CD8-positive, alpha-beta memory T cell (primary cell): Measurements from ENCODE around the gene ALKAL2. TPM values are rescaled to one million over a fixed set of nuclear protein-coding genes. Genes with fewer than 3 reads are reported as not detected.

Source experiments
- CTCF ChIA-PET: fragments of 350-600 bp; sonication (Branson Sonifier 250); formaldehyde crosslinking; loops from one replicate; lab custom pipeline; 2021; ENCODE audit warnings: antibody characterized with exemption; lab: Charles Lee
- POLR2A ChIA-PET: fragments of 350-600 bp; sonication (Branson Sonifier 250); formaldehyde crosslinking; loops from one replicate; lab custom pipeline; 2021; ENCODE audit warnings: antibody characterized with exemption; lab: Charles Lee
- DNase-seq, 5 donors: peaks; one replicate each; pipeline versions ENCODE4 v3.0.0 to v3.0.0-alpha.2; 2020 to 2022; ENCODE audit warnings: mixed read lengths in 1 of 5
- H3K27ac ChIP-seq: one replicate; pipeline ENCODE4 v1.7.0; 2013; ENCODE audit warnings: low read depth, mild to moderate bottlenecking, low read length, moderate library complexity
- H3K27me3 ChIP-seq: 2 replicates; pipeline ENCODE4 v1.7.0; 2013; ENCODE audit warnings: low read length, mild to moderate bottlenecking; ENCODE audit not compliant: insufficient read depth, poor library complexity, severe bottlenecking
- H3K36me3 ChIP-seq: 2 replicates; pipeline ENCODE4 v1.7.0; 2013; ENCODE audit warnings: mild to moderate bottlenecking, low read length, moderate library complexity; ENCODE audit not compliant: insufficient read depth
- H3K4me1 ChIP-seq: 2 replicates; pipeline ENCODE4 v1.7.0; 2013; ENCODE audit warnings: mild to moderate bottlenecking, low read length, moderate library complexity; ENCODE audit not compliant: insufficient read depth
- H3K4me3 ChIP-seq: 2 replicates; pipeline ENCODE4 v1.7.0; 2013; ENCODE audit warnings: mild to moderate bottlenecking, low read length
- H3K9me3 ChIP-seq: 2 replicates; pipeline ENCODE4 v1.7.0; 2013; ENCODE audit warnings: mild to moderate bottlenecking, low read length
- H3K27ac Mint-ChIP-seq, 8 donors: one replicate each; pipeline ENCODE4 v1.8.0; 2020 to 2021; ENCODE audit warnings: mixed read lengths in 8 of 8, mild to moderate bottlenecking in 6 of 8, inconsistent platforms in 3 of 8, moderate library complexity in 3 of 8
- H3K27me3 Mint-ChIP-seq, 2 donors: one replicate each; pipeline ENCODE4 v1.8.0; 2020 to 2021; ENCODE audit warnings: mixed read lengths in 2 of 2, mild to moderate bottlenecking in 1 of 2, moderate library complexity in 1 of 2
- H3K36me3 Mint-ChIP-seq, 3 donors: one replicate each; pipeline ENCODE4 v1.8.0; 2020 to 2021; ENCODE audit warnings: mixed read lengths in 3 of 3, inconsistent platforms in 1 of 3, mild to moderate bottlenecking in 1 of 3
- H3K4me1 Mint-ChIP-seq, 3 donors: one replicate each; pipeline ENCODE4 v1.8.0; 2020 to 2021; ENCODE audit warnings: mixed read lengths in 3 of 3, inconsistent platforms in 1 of 3, mild to moderate bottlenecking in 1 of 3
- H3K4me3 Mint-ChIP-seq, 7 donors: one replicate each; pipeline ENCODE4 v1.8.0; 2020 to 2021; ENCODE audit warnings: mixed read lengths in 7 of 7, mild to moderate bottlenecking in 6 of 7, moderate library complexity in 4 of 7, inconsistent platforms in 2 of 7
- H3K9me3 Mint-ChIP-seq, 5 donors: one replicate each; pipeline ENCODE4 v1.8.0; 2020 to 2022; ENCODE audit warnings: mixed read lengths in 5 of 5, mild to moderate bottlenecking in 3 of 5, moderate library complexity in 2 of 5, inconsistent platforms in 1 of 5
- polyA plus RNA-seq: library from polyadenylated mRNA; unstranded; fragments of 300-500 nt; fragmentation: Illumina TruSeq; gene quantifications from one replicate; pipeline ENCODE4 v1.2.3, GENCODE V29; 2021
- total RNA-seq, 2 experiments: library from RNA; stranded (reverse); gene quantifications; one replicate each; pipeline ENCODE4 v1.2.3, GENCODE V29; 2021

The ALKAL2 gene
- total and polyA plus RNA-seq, 3 experiments from 2014 or later, result not detected

GRCh38 chr2:236993-237539 lies 50.8 kb downstream of the ALKAL2 start:
- Mint-ChIP-seq H3K4me3 (peak overlapping the region in 1 of 7 donors; percentile 65), H3K4me1 (peaks cover 16 to 17% (median 17%) of the 10 kb centered on the region in 3 donors), H3K27me3 (no peaks in the 10 kb centered on the region), H3K36me3 (peaks cover 16 to 63% (median 24%) of the 10 kb centered on the region in 3 donors), H3K27ac (peak overlapping the region in 3 of 8 donors; percentile 23 to 43 (median 29)), H3K9me3 (peaks cover 0 to 7% (median 4%) of the 10 kb centered on the region in 5 donors)
- no peak overlapping the region for H3K27ac ChIP-seq
- peaks cover 5% of the 10 kb centered on the region for H3K4me1 ChIP-seq
- no peaks in the 10 kb centered on the region for H3K9me3 ChIP-seq
- POLR2A ChIA-PET, result no interaction called here
- no peaks in the 10 kb centered on the region for H3K27me3 ChIP-seq
- no peak for DNase-seq
- no peaks in the 10 kb centered on the region for H3K36me3 ChIP-seq
- no peak overlapping the region for H3K4me3 ChIP-seq
- CTCF ChIA-PET, result interaction anchor here (1.3 kb wide), 2 partner anchors 10 to 400 kb away, joined by 3 read pairs; no protein-coding TSS in a partner anchor

- ChIA-PET POLR2A (no interaction called here), CTCF (no interaction called here)
- Mint-ChIP-seq H3K27ac (peak overlapping the region in 1 of 8 donors; percentile 27), H3K4me3 (peak overlapping the region in 1 of 7 donors; percentile 32), H3K27me3 (no peaks in the 10 kb centered on the region), H3K36me3 (peaks cover 7 to 62% (median 11%) of the 10 kb centered on the region in 3 donors), H3K4me1 (peaks cover 16 to 17% (median 17%) of the 10 kb centered on the region in 3 donors), H3K9me3 (no peaks in the 10 kb centered on the region)
- Histone ChIP-seq H3K9me3 (no peaks in the 10 kb centered on the region), H3K27me3 (no peaks in the 10 kb centered on the region), H3K4me3 (no peak overlapping the region), H3K4me1 (peaks cover 5% of the 10 kb centered on the region), H3K36me3 (peaks cover 4% of the 10 kb centered on the region), H3K27ac (no peak overlapping the region)
- no peak for DNase-seq
Observed at GRCh38 chr2:234421-234820, 53.5 kb downstream of the ALKAL2 start.

- no peak overlapping the region for H3K4me3 ChIP-seq
- no peaks in the 10 kb centered on the region for H3K27me3 ChIP-seq
- peaks cover 8% of the 10 kb centered on the region in 3 donors for H3K4me1 Mint-ChIP-seq
- peaks cover 7% of the 10 kb centered on the region for H3K36me3 ChIP-seq
- no peaks in the 10 kb centered on the region for H3K27me3 Mint-ChIP-seq
- no peak overlapping the region for H3K27ac ChIP-seq
- no peak overlapping the region for H3K4me3 Mint-ChIP-seq
- CTCF ChIA-PET, result no interaction called here
- no peaks in the 10 kb centered on the region for H3K9me3 ChIP-seq
- no peak for DNase-seq
- peaks cover 7 to 61% (median 17%) of the 10 kb centered on the region in 3 donors for H3K36me3 Mint-ChIP-seq
- H3K4me1 ChIP-seq, result no peaks in the 10 kb centered on the region
- POLR2A ChIA-PET, result no interaction called here
- H3K27ac Mint-ChIP-seq, result no peak overlapping the region
- H3K9me3 Mint-ChIP-seq, result no peaks in the 10 kb centered on the region
Observed at GRCh38 chr2:233030-233429, 54.9 kb downstream of the ALKAL2 start.

GRCh38 chr2:231521-232185 lies 56.2 kb downstream of the ALKAL2 start:
- Histone ChIP-seq H3K27me3 (no peaks in the 10 kb centered on the region), H3K4me3 (no peak overlapping the region), H3K4me1 (no peaks in the 10 kb centered on the region), H3K27ac (no peak overlapping the region), H3K36me3 (peaks cover 8% of the 10 kb centered on the region), H3K9me3 (no peaks in the 10 kb centered on the region)
- Mint-ChIP-seq H3K27ac (peak overlapping the region in 1 of 8 donors; percentile 46), H3K4me1 (no peaks in the 10 kb centered on the region), H3K9me3 (no peaks in the 10 kb centered on the region), H3K27me3 (no peaks in the 10 kb centered on the region), H3K36me3 (peaks cover 15 to 64% (median 27%) of the 10 kb centered on the region in 3 donors), H3K4me3 (no peak overlapping the region)
- ChIA-PET CTCF (no interaction called here), POLR2A (interaction anchor here (0.7 kb wide), 1 partner anchor 25 kb away, joined by 3 read pairs; no protein-coding TSS in a partner anchor)
- no peak for DNase-seq

Other genes with a start within 250 kb of the ALKAL2 start
- gene FAM110C, start 241.6 kb downstream of the ALKAL2 start, total RNA-seq, result under 1 TPM; 0.44 to 0.48 TPM
- 0.15 TPM for gene FAM110C, start 241.6 kb downstream of the ALKAL2 start, polyA plus RNA-seq
- gene SH3YL1, start 24.1 kb downstream of the ALKAL2 start, total RNA-seq, result 10 to 100 TPM; 16.6 to 19.7 TPM
- 21.8 TPM for gene SH3YL1, start 24.1 kb downstream of the ALKAL2 start, polyA plus RNA-seq
- 100 to 1,000 TPM; 152 to 160 TPM for gene ACP1, start 23.1 kb downstream of the ALKAL2 start, total RNA-seq
- gene ACP1, start 23.1 kb downstream of the ALKAL2 start, polyA plus RNA-seq, result 171 TPM